ENCODE data around the gene FOLR1. TPM values are rescaled to one million over a fixed set of nuclear protein-coding genes. Genes with fewer than 3 reads are reported as not detected.

Gene FOLR1
- not detected in 2 replicates for total RNA-seq

GRCh38 chr11:72191961-72192381, at the start of gene FOLR1:
Gene FOLR1, plus strand, starts transcription at chr11:72192140. Its CDS starts 34 bp downstream, at chr11:72192174.

GRCh38 chr11:72216638-72217037, 24.7 kb downstream of the FOLR1 start, which contains the start of gene FOLR2:
Gene FOLR2, plus strand, starts transcription at chr11:72216794. Its CDS starts 1,791 bp downstream, at chr11:72218585.

GRCh38 chr11:72224564-72225410, 32.8 kb downstream of the FOLR1 start, which contains the start of gene INPPL1:
Gene INPPL1, plus strand, starts transcription at chr11:72224767. Its CDS starts 218 bp downstream, at chr11:72224985.

GRCh38 chr11:72244060-72244360, 52.1 kb downstream of the FOLR1 start, which contains the start of gene PHOX2A:
Gene PHOX2A, minus strand, starts transcription at chr11:72244176. Its CDS starts 172 bp downstream, at chr11:72244004.

Other genes starting within 250 kb of the FOLR1 start
- gene IL18BP, start 193.2 kb upstream of the FOLR1 start, total RNA-seq: 7.0 and 9.1 TPM in 2 replicates
- gene NUMA1, start 111.6 kb upstream of the FOLR1 start, total RNA-seq: 114 and 117 TPM in 2 replicates
- gene LRRC51, start 111.3 kb upstream of the FOLR1 start, total RNA-seq: 3.2 and 4.2 TPM in 2 replicates
- gene LAMTOR1, start 88.8 kb upstream of the FOLR1 start, total RNA-seq: 92.9 and 119 TPM in 2 replicates
- not detected in 2 replicates for gene TOMT, start 86.2 kb upstream of the FOLR1 start, total RNA-seq
- gene ANAPC15, start 79.4 kb upstream of the FOLR1 start, total RNA-seq: 22.8 and 26.6 TPM in 2 replicates
- gene FOLR3, start 56.4 kb upstream of the FOLR1 start, total RNA-seq: not detected in 2 replicates
- not detected in 2 replicates for gene FOLR2, start 24.7 kb downstream of the FOLR1 start, total RNA-seq
- 34.0 and 40.0 TPM in 2 replicates for gene INPPL1, start 32.6 kb downstream of the FOLR1 start, total RNA-seq
- not detected in 2 replicates for gene PHOX2A, start 52.0 kb downstream of the FOLR1 start, total RNA-seq
- gene CLPB, start 242.4 kb downstream of the FOLR1 start, total RNA-seq: 48.4 and 57.6 TPM in 2 replicates